Limb (tissue), 2 donors: Measurements from ENCODE around the gene MAP2K3.

Experiments
- DNase-seq, 2 donors: peaks; one replicate each; pipeline ENCODE4 v3.0.0-alpha.2; 2016; ENCODE audit errors: extremely low spot score in 2 of 2

The MAP2K3 gene

DNA sequence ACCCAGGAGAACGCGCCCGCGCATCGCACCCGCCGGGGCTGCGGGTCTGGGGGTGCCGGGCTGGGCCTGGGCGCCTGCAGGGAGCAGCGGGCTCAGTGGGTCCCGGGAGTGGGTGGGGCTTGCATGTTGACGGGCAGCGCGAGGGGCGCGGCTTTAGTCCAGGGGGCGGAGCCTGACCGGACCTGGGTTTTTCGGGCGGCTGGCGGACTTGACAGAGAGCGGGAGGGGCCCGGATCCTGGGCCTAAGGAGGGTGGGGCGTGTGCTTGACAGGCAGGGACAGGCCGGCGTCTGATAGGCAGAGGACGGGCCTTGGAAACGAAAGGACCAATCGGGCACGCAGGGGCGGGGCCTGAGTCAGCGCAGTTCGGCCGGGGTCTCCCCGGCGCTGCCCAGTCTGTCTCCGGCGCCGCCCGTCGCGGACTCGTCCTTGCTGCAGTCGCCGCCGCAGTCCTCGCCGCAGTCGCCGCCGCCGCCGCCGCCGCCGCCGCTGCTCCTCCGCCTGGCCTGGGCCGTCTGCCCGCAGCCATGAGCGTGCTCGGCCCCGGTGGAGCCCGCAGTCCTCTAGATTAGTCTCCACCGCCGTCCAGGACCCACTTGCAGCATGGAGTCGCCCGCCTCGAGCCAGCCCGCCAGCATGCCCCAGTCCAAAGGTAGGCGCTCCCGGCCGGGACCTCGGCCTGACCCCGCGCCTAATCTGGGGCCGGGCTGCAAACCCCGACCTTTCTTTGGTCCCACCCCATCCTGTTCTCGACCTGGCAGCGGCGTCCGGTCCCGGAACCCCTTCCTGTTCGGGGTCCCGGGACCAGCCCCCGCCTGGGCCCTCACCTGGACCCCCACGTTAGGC lies at the start of gene MAP2K3:
MAP2K3 (plus strand) TSS at position 393 of the 845 bp plus-strand sequence; CDS start at position 603, 210 bp downstream.
- DNase-seq = peak; percentile 98

- no peak for DNase-seq
Measured at GRCh38 chr17:21235921-21236320, 48.6 kb upstream of the MAP2K3 start.

GRCh38 chr17:21239680-21240368 lies 44.7 kb upstream of the MAP2K3 start:
- no peak for DNase-seq

DNA sequence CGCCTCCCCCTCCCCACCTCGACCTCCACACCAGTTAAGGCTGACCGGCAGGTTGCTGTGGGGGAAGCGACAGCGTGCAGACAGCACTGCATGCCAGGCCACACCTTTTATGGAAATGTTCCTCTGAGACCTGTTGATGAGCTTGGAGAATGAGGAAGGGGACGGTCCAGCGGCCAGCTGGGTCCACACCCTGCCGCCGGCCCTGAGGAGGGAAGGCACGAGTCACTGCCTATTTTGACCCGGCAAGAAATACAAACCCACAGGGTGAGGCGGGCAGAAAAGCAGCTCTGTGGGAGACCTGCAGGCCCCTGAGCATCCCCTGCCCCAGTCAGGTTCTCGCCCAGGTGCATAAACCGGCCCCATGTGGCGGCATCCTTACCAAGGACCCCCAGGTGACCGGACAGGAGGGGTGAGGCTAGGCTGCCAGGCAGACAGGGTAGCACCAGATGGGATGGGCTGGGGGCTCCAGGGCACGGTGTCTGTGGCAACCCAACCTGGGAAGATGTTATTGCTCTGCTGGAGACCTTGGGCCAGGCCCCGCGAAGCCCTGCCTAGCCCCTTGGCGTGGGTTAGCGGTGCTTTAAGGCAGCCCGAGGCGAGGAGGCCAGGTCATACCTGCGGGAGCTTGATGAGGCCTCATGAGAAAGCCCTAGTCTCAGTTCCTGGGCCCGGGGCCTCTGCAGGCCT lies 44.0 kb upstream of the MAP2K3 start:
- no peak for DNase-seq

GRCh38 chr17:21241564-21241963 lies 42.9 kb upstream of the MAP2K3 start:
- no peak for DNase-seq

DNA sequence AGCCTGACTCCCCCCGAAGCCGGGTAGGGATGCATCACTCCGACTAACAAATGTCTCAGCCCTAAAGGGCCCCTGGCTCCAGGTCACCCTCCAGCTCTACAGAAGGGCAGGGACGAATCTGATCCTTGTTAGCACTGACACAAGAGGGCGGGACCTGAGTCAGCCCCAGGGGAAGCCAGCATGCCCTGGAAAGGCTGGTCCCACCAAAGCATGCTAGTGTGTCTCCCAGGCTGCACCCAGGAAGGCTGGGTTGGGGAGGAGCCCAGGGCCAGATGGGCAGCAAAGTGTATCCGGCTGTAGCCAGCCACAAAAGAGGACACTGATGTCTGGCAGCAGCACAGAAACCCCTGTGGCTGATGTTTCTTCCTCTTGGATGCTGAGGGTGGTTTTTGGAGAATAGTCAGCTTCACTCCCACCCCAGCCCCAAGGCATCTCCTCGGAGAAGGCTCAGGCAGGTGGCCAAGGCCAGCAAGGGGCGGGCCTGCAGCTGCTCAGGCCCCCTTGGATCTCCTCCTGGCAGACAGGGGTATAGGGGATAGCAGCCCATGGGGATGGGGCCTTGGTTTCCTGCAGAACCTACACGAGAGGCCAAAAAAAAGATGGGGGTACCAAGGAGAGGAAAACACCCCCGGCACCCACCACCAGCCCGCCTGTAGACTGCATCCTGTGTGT lies 42.3 kb upstream of the MAP2K3 start:
- DNase-seq = no peak

DNA sequence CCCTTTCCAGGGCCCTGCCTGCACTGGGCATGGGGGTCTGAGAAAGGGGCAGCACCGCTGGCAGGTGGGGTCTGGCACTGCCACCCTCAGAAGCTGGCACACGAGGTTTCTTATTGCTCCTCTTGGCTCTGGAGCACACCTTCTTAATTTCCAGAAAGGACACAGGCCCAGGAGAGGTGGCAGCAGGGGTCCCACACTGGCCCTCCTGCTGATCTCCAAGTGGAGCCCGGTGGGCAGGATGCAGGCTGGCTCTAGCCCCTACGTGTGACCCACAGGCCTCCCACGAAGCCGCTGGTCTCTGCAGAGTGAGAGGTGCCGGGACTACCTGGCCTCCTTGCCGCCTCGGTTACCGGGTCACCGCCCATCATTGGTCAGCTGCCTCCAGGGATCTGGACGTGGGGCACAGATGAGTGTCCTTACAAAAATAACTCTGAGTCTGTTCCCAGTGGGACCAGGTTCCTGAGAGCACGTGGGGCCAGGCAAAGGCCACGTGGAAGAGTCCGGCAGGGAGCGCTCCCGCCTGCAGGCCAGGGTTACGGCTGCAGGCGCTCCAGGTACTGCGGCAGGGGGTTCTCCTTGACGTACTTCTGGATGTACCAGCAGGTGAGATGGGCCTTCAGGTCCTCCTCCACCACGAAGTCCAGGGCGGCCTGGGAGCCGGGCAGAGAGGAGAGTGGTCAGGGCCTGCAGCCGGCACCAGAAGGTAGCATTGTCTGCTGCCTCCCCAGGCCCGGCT lies 41.6 kb upstream of the MAP2K3 start:
- DNase-seq = no peak

DNA sequence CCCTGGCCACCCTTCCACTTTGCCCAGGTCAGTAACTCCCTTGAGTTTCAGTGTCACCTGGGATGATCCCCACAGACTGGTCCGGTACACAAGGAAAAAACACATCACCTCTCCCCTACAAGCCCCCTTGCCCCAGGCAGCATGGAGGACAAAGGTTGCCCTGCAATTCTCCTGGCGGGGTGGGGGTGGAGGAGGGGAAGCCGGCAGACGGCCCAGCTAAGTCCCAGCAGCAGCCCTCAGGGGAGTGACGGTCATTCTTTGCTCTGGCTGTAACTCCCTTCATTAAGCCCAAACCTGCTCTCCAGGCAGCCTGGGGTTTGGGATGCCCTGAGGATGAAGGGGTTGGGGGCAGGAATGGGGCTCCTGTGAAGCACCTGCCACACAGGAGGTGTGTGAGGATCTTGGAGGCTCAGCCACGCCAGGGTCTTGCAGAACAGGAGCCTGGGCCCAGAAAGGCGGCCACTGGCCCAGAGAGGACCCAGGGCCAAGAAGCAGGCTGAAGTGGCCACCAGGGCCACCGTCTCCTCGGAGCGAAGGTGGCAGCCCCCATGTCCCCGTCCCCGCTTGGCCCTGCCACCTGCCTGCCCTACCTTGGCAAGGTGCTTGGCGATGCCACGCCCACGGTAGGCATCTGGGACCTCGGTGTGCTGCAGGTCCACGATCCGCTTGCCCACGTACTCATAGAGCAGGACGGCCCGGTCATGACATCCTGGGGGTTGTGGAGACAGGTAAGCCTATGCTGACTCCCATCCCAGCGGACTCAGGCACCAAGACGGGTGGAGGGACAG lies 40.8 kb upstream of the MAP2K3 start:
- no peak for DNase-seq

DNA sequence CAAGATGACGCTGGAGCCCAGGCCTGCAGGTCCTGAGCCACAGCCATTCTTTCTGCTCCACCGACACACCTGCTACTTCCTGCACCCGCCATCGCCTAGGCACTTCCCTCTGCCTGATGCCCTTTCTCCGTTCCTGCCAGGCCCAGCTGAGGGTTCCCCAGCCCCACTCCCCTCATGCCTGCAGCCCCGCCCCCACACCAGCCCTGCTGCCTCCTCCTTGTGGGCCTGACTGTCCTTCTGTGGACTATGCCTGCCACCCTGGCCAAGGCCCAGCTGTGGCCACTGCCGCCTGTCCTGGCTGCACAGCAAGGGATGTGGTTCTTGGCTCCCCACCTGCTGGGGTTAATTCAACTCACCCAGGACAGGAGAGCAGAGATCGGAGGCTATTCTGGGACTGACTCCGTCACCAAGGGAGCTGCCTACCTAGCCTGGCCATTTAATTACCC lies 38.8 kb upstream of the MAP2K3 start:
- DNase-seq = no peak

DNA sequence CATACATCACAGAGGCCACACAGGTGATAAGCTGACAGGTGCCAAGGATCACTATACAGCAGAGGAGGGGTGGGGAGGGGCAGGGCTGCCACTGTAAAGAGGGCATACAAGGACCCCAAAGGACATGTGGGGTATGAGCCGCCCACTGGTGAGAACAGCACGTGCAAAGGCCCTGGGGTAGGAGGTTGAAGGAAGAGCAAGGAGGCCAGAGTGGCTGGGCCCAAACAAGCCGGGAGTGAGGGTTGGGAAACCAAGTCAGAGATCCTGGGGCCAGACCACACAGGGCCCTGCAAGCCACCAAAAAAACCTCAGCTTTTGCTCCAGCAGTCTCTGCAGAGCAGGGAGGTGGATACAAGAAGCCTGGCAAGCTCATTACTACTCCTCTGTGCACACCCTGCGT lies 37.8 kb upstream of the MAP2K3 start:
- DNase-seq = no peak

GRCh38 chr17:21247552-21248258 lies 36.8 kb upstream of the MAP2K3 start:
- no peak for DNase-seq

DNA sequence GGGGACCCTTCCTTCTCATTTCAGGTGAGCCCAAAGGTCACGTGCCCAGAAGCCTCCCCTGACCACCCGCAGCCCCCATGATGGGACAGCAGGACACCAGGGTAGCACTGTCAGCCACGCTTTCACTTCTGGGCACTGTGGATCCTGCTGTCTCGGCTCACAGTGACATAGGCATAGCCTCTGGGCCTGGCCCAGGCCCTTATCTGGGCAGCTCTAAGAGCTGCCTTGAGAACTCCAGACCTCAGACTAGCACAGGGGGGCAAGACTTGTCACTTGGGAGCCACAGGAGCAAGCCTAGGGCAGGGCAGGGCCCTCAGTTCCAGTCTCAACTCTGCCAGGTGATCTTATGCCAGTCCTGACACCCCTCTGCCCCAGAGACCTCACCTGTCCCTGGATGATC lies 36.0 kb upstream of the MAP2K3 start:
- DNase-seq = no peak

GRCh38 chr17:21249086-21249795 lies 35.3 kb upstream of the MAP2K3 start:
- DNase-seq = no peak

GRCh38 chr17:21249920-21250703 lies 34.4 kb upstream of the MAP2K3 start:
- no peak for DNase-seq

DNA sequence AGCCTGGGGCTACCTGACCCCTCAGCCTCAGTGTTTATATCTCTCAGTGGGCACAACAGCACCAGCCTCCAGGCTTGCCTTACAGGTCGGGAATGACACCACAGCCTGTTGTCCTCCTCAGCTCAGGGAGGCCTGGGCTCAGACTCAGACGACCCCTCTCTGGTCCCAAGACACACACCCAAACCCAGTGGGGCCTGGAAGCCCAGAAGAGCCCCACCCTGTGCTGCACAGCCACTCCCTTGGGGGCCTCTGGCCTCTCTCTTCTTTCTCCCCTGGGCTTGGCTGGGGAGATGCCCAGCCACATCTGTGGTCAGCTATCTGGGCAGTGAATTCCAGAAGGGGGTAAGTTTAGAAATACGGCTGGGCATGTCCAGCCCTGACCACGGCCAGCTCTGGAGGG lies 33.7 kb upstream of the MAP2K3 start:
- no peak for DNase-seq

GRCh38 chr17:21251337-21252010 lies 33.0 kb upstream of the MAP2K3 start:
- DNase-seq = no peak

- DNase-seq = no peak
Measured at GRCh38 chr17:21252289-21252795, 32.2 kb upstream of the MAP2K3 start.
